ENCODE data around the gene KIRREL3. TPM values are rescaled to one million over a fixed set of nuclear protein-coding genes. Genes with fewer than 3 reads are reported as not detected.
A peak's percentile ranks its signal among the peaks of the same experiment; 100 is the strongest.

The KIRREL3 gene
- total and polyA plus RNA-seq, 2 of the 8 experiments (the other 6 are each of a cell fraction or from before 2014, with no cell fraction given), result 0.29 to 0.32 TPM

DNA sequence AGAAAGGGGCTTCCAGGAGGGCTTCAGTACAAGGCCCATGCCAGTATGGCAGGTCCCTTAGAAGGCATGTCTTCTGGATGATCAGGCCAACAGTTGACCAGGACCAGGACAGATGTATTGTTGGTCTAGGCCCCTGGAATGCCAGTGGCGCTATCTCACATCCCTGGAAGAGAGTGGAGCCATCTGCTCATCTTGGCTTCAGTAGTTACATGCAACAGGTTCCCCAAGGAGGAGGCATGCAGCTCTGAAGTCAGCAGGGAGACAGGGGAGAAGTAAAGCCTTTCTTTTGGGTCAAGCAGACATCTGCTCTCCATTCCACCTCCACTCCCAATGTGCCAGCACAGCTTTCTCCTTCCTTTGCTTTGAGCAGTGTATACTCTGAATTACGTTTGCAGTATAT is 244.1 kb downstream of the KIRREL3 start:
- Histone ChIP-seq H3K9ac (replicated peaks in 1 of 4; ENCODE audit: extremely low read depth in 1 of 4, low read depth in 3 of 4, low read length in 3 of 4) (no peak overlapping the region), H2BK120ac (replicated peaks; ENCODE audit: low read depth, low read length) (no peak overlapping the region), H3K4ac (replicated peaks; ENCODE audit: insufficient read length, low read depth, low read length) (no peak overlapping the region), H3K23ac (ENCODE audit: insufficient read length) (no peak overlapping the region), H3K56ac (replicated peaks; ENCODE audit: insufficient read length, low read depth, low read length) (no peak overlapping the region), H3K27me3 (replicated peaks in 1 of 4; ENCODE audit: control insufficient read depth in 3 of 4, extremely low read depth in 1 of 4, insufficient read depth in 3 of 4, low read length in 3 of 4) (no peaks in the 10 kb centered on the region), H2BK5ac (ENCODE audit: low read depth, low read length) (no peak overlapping the region), H4K8ac (ENCODE audit: extremely low read depth, insufficient read depth, low read length) (peak overlapping the region; percentile 14; the same call in 1 of the 2 replicates), H2AFZ (ENCODE audit: low read length) (no peak overlapping the region), H2BK12ac (ENCODE audit: low read depth, low read length) (no peak overlapping the region), H3K79me1 (ENCODE audit: low read depth, low read length) (no peaks in the 10 kb centered on the region), H2BK20ac (ENCODE audit: low read length) (no peak overlapping the region), H3K36me3 (ENCODE audit: control insufficient read depth in 2 of 4, insufficient read depth in 4 of 4, low read length in 3 of 4) (no peaks in the 10 kb centered on the region), H3K9me3 (ENCODE audit: insufficient read depth in 2 of 2, low read depth in 1 of 2, low read length in 1 of 2) (no peaks in the 10 kb centered on the region; a peak in 1 of 4 replicates), H4K20me1 (replicated peaks in 1 of 2; ENCODE audit: control insufficient read depth in 1 of 2, insufficient read depth in 2 of 2, low read length in 2 of 2) (no peaks in the 10 kb centered on the region), H3K27ac (ENCODE audit: low read depth, low read length) (no peak overlapping the region), H3K4me3 (ENCODE audit: extremely low read depth in 1 of 4, insufficient read depth in 2 of 4, low read depth in 3 of 4, low read length in 4 of 4) (no peak overlapping the region), H2AK5ac (ENCODE audit: low read depth, low read length) (no peak overlapping the region), H3K14ac (ENCODE audit: insufficient read length) (no peak overlapping the region), H3K4me1 (replicated peaks in 1 of 4; ENCODE audit: control insufficient read depth in 3 of 4, insufficient read depth in 4 of 4, low read length in 3 of 4) (no peaks in the 10 kb centered on the region), H4K91ac (replicated peaks; ENCODE audit: insufficient read length, low read length) (no peak overlapping the region), H4K5ac (ENCODE audit: insufficient read length, low read depth, low read length) (no peak overlapping the region), H3K18ac (ENCODE audit: extremely low read depth, low read length) (no peak overlapping the region), H2BK15ac (ENCODE audit: low read length) (no peak overlapping the region), H3K23me2 (ENCODE audit: low read depth, low read length) (no peaks in the 10 kb centered on the region), H3K4me2 (ENCODE audit: insufficient read depth in 1 of 2, low read depth in 2 of 2, low read length in 2 of 2) (no peak overlapping the region), H3K79me2 (ENCODE audit: control insufficient read depth in 1 of 2, insufficient read depth in 2 of 2, low read length in 2 of 2) (no peaks in the 10 kb centered on the region)
- no peak for DNase-seq (ENCODE audit: low read depth in 1 of 2, low spot score in 2 of 2)
- FAIRE-seq, result no peak
- ChIA-PET CTCF (ENCODE audit: partially characterized antibody) (interaction anchor here (0.6 to 2.5 kb wide), 5 partner anchors 9 to 272 kb away, joined by 3 to 9 read pairs (median 4); no protein-coding TSS in a partner anchor), POLR2A (ENCODE audit: partially characterized antibody) (no interaction called here)
- 97% methylated on average over 2 of the region's 2 CpGs; no CpG with 5 or more reads in 1 of the 2 experiments for WGBS, 2 experiments (ENCODE audit: extremely low coverage in 1 of 2, insufficient coverage in 1 of 2, insufficient read length in 1 of 2, insufficient replicate concordance in 2 of 2, low coverage in 1 of 2, low lambda C conversion rate in 2 of 2, missing lambda C conversion rate in 1 of 2)
- TF ChIP-seq BRCA1 (IDR thresholded peaks at IDR 0.05; ENCODE audit: low read depth, low read length) (no peak), SIX5 (IDR thresholded peaks at IDR 0.05; ENCODE audit: low read depth, low read length) (no peak), HDAC6 (IDR thresholded peaks at IDR 0.05; ENCODE audit: low read depth, low read length) (no peak), SP4 (IDR thresholded peaks at IDR 0.05; ENCODE audit: low read length) (no peak), SIN3A (conservative IDR thresholded peaks at IDR 0.05 in 1 of 2, IDR thresholded peaks at IDR 0.05 in 1 of 2; ENCODE audit: low read depth in 1 of 2, low read length in 2 of 2) (no peak), RXRA (IDR thresholded peaks at IDR 0.05; ENCODE audit: insufficient read depth, low read depth, low read length) (no peak), USF2 (IDR thresholded peaks at IDR 0.05; ENCODE audit: low read length) (no peak), FOSL1 (IDR thresholded peaks at IDR 0.05; ENCODE audit: insufficient read depth, low read depth, low read length) (no peak), POU5F1 (IDR thresholded peaks at IDR 0.05; ENCODE audit: low read depth, low read length) (no peak), RFX5 (IDR thresholded peaks at IDR 0.05; ENCODE audit: borderline replicate concordance, low read depth, low read length) (no peak), JUND (IDR thresholded peaks at IDR 0.05; ENCODE audit: low read length) (no peak), SP2 (IDR thresholded peaks at IDR 0.05; ENCODE audit: low read length) (no peak), GABPA (IDR thresholded peaks at IDR 0.05; ENCODE audit: borderline replicate concordance, insufficient read depth, low read length) (no peak), NRF1 (IDR thresholded peaks at IDR 0.05; ENCODE audit: low read depth, low read length) (no peak), SP1 (IDR thresholded peaks at IDR 0.05; ENCODE audit: low read depth, low read length) (no peak)

Measured in H1 (cell line).